HepG2 (cell line): ENCODE results near the gene SPRTN. TPM values are rescaled to one million over a fixed set of nuclear protein-coding genes. Genes with fewer than 3 reads are reported as not detected.

Experiments used
- ARNT ChIP-seq: fragments of 450-650 bp; IDR thresholded peaks from 2 replicates; pipeline ENCODE4 v1.6.1; 2017
- EP300 ChIP-seq, 3 experiments: sonication (generic) in 1 of 3; formaldehyde crosslinking in 1 of 3; IDR thresholded peaks; 2 replicates each; pipeline versions ENCODE4 v1.5.1 to v1.6.1; 2011 to 2020; ENCODE audit warnings: low read depth in 2 of 3, low read length in 2 of 3, borderline replicate concordance in 1 of 3, improper control_type of control experiment in 1 of 3, mild to moderate bottlenecking in 1 of 3, missing genetic modification reagents in 1 of 3, moderate library complexity in 1 of 3
- FLYWCH1 ChIP-seq: sonication (generic); formaldehyde crosslinking; IDR thresholded peaks from 2 replicates; pipeline ENCODE4 v1.8.1; 2023; ENCODE audit warnings: mild to moderate bottlenecking, missing genetic modification reagents
- MYNN ChIP-seq: sonication (generic); formaldehyde crosslinking; IDR thresholded peaks from 2 replicates; pipeline ENCODE4 v1.4.0; 2020; ENCODE audit warnings: mild to moderate bottlenecking, low read depth, missing genetic modification reagents
- RBFOX2 ChIP-seq: fragments of 200-400 bp; formaldehyde crosslinking; IDR thresholded peaks from 2 replicates; pipeline ENCODE4 v1.6.1; 2017; ENCODE audit warnings: low read depth, mild to moderate bottlenecking, low read length
- SAP130 ChIP-seq: IDR thresholded peaks from 2 replicates; pipeline ENCODE4 v1.6.1; 2016; ENCODE audit warnings: low read depth
- THYN1 ChIP-seq: sonication (generic); formaldehyde crosslinking; IDR thresholded peaks from 2 replicates; pipeline ENCODE4 v1.8.1; 2023; ENCODE audit warnings: low read depth, mild to moderate bottlenecking, moderate library complexity, missing genetic modification reagents, borderline replicate concordance
- ZBTB7A ChIP-seq: sonication (generic); formaldehyde crosslinking; IDR thresholded peaks from 2 replicates; pipeline ENCODE4 v1.8.0; 2022; ENCODE audit warnings: mild to moderate bottlenecking, missing genetic modification reagents
- ZNF260 ChIP-seq: sonication (generic); formaldehyde crosslinking; IDR thresholded peaks from 2 replicates; pipeline ENCODE4 v1.4.0; 2020; ENCODE audit warnings: missing genetic modification reagents, low read depth, mild to moderate bottlenecking, borderline replicate concordance
- ZNF782 ChIP-seq: sonication (generic); formaldehyde crosslinking; IDR thresholded peaks from 2 replicates; pipeline ENCODE4 v1.4.0; 2020; ENCODE audit warnings: missing genetic modification reagents, mild to moderate bottlenecking, borderline replicate concordance
- ZSCAN30 ChIP-seq: sonication (generic); formaldehyde crosslinking; IDR thresholded peaks from 2 replicates; pipeline ENCODE4 v1.5.0; 2020; ENCODE audit warnings: mild to moderate bottlenecking, missing genetic modification reagents
- polyA plus RNA-seq, 8 experiments: library from polyadenylated mRNA; depleted of rRNA in 3 of 8; stranded (reverse) in 7 of 8; unstranded in 1 of 8; fragments of >200 nt; fragmentation: Illumina TruSeq in 4 of 8; extraction: Trizol in 4 of 8; gene quantifications; 2 replicates each; pipeline versions ENCODE4 v1.2.1 to v1.2.3, GENCODE V29; 2011 to 2016; ENCODE audit warnings: low read depth in 4 of 8, missing spikeins in 1 of 8, mixed read lengths in 1 of 8; ENCODE audit not compliant: insufficient read depth in 1 of 8
- total RNA-seq, 5 experiments: library from RNA; depleted of rRNA; stranded (reverse); fragments of >200 nt; fragmentation: Illumina TruSeq; extraction: Trizol; gene quantifications; 2 replicates each; pipeline ENCODE4 v1.2.3, GENCODE V29; 2016; ENCODE audit warnings: low read depth in 1 of 5
- TF ChIP-seq, protein P1 (sequence below): sonication (generic); formaldehyde crosslinking; IDR thresholded peaks from 2 replicates; pipeline ENCODE4 v1.8.1; 2023; ENCODE audit warnings: mild to moderate bottlenecking, missing genetic modification reagents
- TF ChIP-seq, protein P2 (sequence below): sonication (generic); formaldehyde crosslinking; IDR thresholded peaks from 2 replicates; pipeline ENCODE4 v1.4.0; 2020; ENCODE audit warnings: missing genetic modification reagents, mild to moderate bottlenecking, borderline replicate concordance
- TF ChIP-seq, protein P3 (sequence below), 2 experiments: sonication (generic) in 1 of 2; formaldehyde crosslinking in 1 of 2; IDR thresholded peaks; 2 replicates each; pipeline versions ENCODE4 v1.6.1 to v1.9.0; 2014 to 2022; ENCODE audit warnings: antibody characterized with exemption in 1 of 2, borderline replicate concordance in 1 of 2, inconsistent platforms in 1 of 2, low read depth in 1 of 2, missing genetic modification reagents in 1 of 2
- TF ChIP-seq, protein P4 (sequence below): sonication (generic); formaldehyde crosslinking; IDR thresholded peaks from 2 replicates; pipeline ENCODE4 v1.4.0; 2020; ENCODE audit warnings: mild to moderate bottlenecking, missing genetic modification reagents

SPRTN gene
- total and polyA plus RNA-seq, 2 of the 13 experiments (the other 11 are each of a cell fraction or from before 2014, with no cell fraction given): 4.2 to 15.2 TPM

DNA sequence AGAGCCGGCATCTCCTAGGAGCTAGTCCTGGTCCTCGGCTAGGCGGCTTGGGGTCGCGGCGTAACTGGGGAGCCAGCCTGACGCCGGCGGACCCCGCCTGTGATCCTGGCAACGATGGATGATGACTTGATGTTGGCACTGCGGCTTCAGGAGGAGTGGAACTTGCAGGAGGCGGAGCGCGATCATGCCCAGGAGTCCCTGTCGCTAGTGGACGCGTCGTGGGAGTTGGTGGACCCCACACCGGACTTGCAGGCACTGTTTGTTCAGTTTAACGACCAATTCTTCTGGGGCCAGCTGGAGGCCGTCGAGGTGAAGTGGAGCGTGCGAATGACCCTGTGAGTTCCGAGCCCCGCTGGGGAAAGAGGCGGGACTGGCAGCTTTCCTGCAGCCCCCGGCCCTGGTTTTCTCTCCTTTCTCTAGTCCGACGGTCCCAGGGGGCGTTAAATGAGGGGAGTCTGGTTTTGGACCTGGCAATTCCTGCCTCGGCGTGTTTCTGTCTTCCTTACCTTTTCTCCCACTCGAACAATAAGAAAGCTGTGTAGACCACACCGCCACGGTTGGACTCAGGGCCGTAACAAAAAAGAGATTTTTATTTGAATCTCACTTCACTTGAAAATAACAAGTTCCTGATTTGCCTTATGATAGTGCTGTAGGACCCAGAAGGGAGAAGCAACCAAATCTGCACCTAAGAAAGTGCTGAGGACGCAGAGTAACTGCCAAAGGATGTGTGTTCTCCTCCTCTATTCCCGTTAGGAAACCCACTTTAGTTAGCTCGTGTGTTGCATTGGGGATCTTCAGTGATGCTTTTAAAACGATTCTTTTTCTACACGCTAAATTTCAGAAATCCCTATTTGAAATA, at the start of gene SPRTN (continued):
- TF ChIP-seq MYNN (CRISPR knock-in tag) (no peak), SAP130 (CRISPR knock-in tag) (no peak; the same call in none of the 2 replicates), ARNT (no peak), THYN1 (CRISPR knock-in tag) (no peak), ZNF260 (CRISPR knock-in tag) (no peak), ZBTB7A (CRISPR knock-in tag) (no peak), RBFOX2 (peak; percentile 28; the same call in 1 of the 2 replicates), EP300 (IDR thresholded peaks at IDR 0.05; ENCODE audit: low read depth in 2 of 2, low read length in 2 of 2) (no peak), EP300 (CRISPR knock-in tag; IDR thresholded peaks at IDR 0.05; ENCODE audit: borderline replicate concordance) (no peak), FLYWCH1 (CRISPR knock-in tag) (no peak), ZSCAN30 (CRISPR knock-in tag) (peak; percentile 39; the same call in 1 of the 2 replicates), ZNF782 (CRISPR knock-in tag) (no peak)
- TF ChIP-seq, protein P1, sequence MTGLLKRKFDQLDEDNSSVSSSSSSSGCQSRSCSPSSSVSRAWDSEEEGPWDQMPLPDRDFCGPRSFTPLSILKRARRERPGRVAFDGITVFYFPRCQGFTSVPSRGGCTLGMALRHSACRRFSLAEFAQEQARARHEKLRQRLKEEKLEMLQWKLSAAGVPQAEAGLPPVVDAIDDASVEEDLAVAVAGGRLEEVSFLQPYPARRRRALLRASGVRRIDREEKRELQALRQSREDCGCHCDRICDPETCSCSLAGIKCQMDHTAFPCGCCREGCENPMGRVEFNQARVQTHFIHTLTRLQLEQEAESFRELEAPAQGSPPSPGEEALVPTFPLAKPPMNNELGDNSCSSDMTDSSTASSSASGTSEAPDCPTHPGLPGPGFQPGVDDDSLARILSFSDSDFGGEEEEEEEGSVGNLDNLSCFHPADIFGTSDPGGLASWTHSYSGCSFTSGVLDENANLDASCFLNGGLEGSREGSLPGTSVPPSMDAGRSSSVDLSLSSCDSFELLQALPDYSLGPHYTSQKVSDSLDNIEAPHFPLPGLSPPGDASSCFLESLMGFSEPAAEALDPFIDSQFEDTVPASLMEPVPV: no peak
- TF ChIP-seq, protein P2, sequence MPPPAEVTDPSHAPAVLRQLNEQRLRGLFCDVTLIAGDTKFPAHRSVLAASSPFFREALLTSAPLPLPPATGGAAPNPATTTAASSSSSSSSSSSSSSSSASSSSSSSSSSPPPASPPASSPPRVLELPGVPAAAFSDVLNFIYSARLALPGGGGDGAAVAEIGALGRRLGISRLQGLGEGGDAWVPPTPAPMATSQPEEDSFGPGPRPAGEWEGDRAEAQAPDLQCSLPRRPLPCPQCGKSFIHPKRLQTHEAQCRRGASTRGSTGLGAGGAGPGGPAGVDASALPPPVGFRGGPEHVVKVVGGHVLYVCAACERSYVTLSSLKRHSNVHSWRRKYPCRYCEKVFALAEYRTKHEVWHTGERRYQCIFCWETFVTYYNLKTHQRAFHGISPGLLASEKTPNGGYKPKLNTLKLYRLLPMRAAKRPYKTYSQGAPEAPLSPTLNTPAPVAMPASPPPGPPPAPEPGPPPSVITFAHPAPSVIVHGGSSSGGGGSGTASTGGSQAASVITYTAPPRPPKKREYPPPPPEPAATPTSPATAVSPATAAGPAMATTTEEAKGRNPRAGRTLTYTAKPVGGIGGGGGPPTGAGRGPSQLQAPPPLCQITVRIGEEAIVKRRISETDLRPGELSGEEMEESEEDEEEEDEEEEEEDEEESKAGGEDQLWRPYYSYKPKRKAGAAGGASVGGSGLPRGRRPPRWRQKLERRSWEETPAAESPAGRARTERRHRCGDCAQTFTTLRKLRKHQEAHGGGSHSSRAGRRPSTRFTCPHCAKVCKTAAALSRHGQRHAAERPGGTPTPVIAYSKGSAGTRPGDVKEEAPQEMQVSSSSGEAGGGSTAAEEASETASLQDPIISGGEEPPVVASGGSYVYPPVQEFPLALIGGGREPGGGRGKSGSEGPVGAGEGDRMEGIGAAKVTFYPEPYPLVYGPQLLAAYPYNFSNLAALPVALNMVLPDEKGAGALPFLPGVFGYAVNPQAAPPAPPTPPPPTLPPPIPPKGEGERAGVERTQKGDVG (CRISPR knock-in tag): no peak
- TF ChIP-seq, protein P3, sequence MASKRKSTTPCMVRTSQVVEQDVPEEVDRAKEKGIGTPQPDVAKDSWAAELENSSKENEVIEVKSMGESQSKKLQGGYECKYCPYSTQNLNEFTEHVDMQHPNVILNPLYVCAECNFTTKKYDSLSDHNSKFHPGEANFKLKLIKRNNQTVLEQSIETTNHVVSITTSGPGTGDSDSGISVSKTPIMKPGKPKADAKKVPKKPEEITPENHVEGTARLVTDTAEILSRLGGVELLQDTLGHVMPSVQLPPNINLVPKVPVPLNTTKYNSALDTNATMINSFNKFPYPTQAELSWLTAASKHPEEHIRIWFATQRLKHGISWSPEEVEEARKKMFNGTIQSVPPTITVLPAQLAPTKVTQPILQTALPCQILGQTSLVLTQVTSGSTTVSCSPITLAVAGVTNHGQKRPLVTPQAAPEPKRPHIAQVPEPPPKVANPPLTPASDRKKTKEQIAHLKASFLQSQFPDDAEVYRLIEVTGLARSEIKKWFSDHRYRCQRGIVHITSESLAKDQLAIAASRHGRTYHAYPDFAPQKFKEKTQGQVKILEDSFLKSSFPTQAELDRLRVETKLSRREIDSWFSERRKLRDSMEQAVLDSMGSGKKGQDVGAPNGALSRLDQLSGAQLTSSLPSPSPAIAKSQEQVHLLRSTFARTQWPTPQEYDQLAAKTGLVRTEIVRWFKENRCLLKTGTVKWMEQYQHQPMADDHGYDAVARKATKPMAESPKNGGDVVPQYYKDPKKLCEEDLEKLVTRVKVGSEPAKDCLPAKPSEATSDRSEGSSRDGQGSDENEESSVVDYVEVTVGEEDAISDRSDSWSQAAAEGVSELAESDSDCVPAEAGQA (IDR thresholded peaks at IDR 0.05; ENCODE audit: low read depth): no peak
- TF ChIP-seq, protein P3 (CRISPR knock-in tag; IDR thresholded peaks at IDR 0.05; ENCODE audit: borderline replicate concordance): no peak
- TF ChIP-seq, protein P4, sequence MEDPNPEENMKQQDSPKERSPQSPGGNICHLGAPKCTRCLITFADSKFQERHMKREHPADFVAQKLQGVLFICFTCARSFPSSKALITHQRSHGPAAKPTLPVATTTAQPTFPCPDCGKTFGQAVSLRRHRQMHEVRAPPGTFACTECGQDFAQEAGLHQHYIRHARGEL: peak; percentile 26; the same call in 1 of the 2 replicates
